ENCODE data around the gene ACVR2B. TPM values are rescaled to one million over a fixed set of nuclear protein-coding genes. Genes with fewer than 3 reads are reported as not detected.
A peak's percentile ranks its signal among the peaks of the same experiment; 100 is the strongest.

ACVR2B gene
- total RNA-seq, 1 donor from 2014 or later: 6.6 TPM

- peak; percentile 89 for ATAC-seq
- no peak overlapping the region for H3K4me3 ChIP-seq
- peak; percentile 87 for TF ChIP-seq CTCF (IDR thresholded peaks at IDR 0.05)
- DNase-seq: no peak
- H3K27ac ChIP-seq: no peak overlapping the region
- intact Hi-C loops (cut with DNase I): loop anchor here (5.0 kb wide), 1 partner anchor 132 kb away; the partner anchor contains the start of gene XYLB
- peaks cover 56% of the 10 kb centered on the region for H3K36me3 ChIP-seq
- H3K9me3 ChIP-seq: no peaks in the 10 kb centered on the region
- no peaks in the 10 kb centered on the region for H3K4me1 ChIP-seq
- H3K27me3 ChIP-seq: no peaks in the 10 kb centered on the region
Observed at GRCh38 chr3:38479431-38480092, 25.9 kb downstream of the ACVR2B start.

- no peak for DNase-seq
- Histone ChIP-seq H3K27ac (no peak overlapping the region), H3K27me3 (no peaks in the 10 kb centered on the region), H3K36me3 (peaks cover 61% of the 10 kb centered on the region), H3K4me3 (no peak overlapping the region), H3K9me3 (no peaks in the 10 kb centered on the region), H3K4me1 (no peaks in the 10 kb centered on the region)
- no peak for TF ChIP-seq CTCF (IDR thresholded peaks at IDR 0.05)
- intact Hi-C loops (cut with DNase I): no loop called here
- no peak for ATAC-seq
Observed at GRCh38 chr3:38480093-38480445, 26.4 kb downstream of the ACVR2B start.

GRCh38 chr3:38480930-38481329 lies 27.2 kb downstream of the ACVR2B start:
- H3K36me3 ChIP-seq: peaks cover 63% of the 10 kb centered on the region
- no peaks in the 10 kb centered on the region for H3K27me3 ChIP-seq

GRCh38 chr3:38482951-38483350 lies 29.3 kb downstream of the ACVR2B start:
- Histone ChIP-seq H3K4me3 (no peak overlapping the region), H3K9me3 (no peaks in the 10 kb centered on the region), H3K27me3 (no peaks in the 10 kb centered on the region), H3K4me1 (no peaks in the 10 kb centered on the region), H3K36me3 (peaks cover 63% of the 10 kb centered on the region), H3K27ac (no peak overlapping the region)
- DNase-seq (no peak), ATAC-seq (no peak)
- intact Hi-C loops (cut with DNase I): no loop called here
- TF ChIP-seq CTCF (IDR thresholded peaks at IDR 0.05): no peak

More at GRCh38 chr3:38480930-38481329, 27.2 kb downstream of the ACVR2B start:
- Histone ChIP-seq H3K27ac (no peak overlapping the region), H3K9me3 (no peaks in the 10 kb centered on the region), H3K4me3 (no peak overlapping the region), H3K4me1 (no peaks in the 10 kb centered on the region)
- DNase-seq: no peak
- TF ChIP-seq CTCF (IDR thresholded peaks at IDR 0.05): no peak
- no peak for ATAC-seq
- intact Hi-C loops (cut with DNase I): no loop called here

GRCh38 chr3:38487323-38487722 lies 33.6 kb downstream of the ACVR2B start:
- intact Hi-C loops (cut with DNase I): no loop called here
- H3K36me3 ChIP-seq: peaks cover 34% of the 10 kb centered on the region
- DNase-seq: no peak

More at GRCh38 chr3:38487323-38487722, 33.6 kb downstream of the ACVR2B start:
- Histone ChIP-seq H3K4me3 (no peak overlapping the region), H3K27ac (no peak overlapping the region), H3K27me3 (no peaks in the 10 kb centered on the region), H3K9me3 (no peaks in the 10 kb centered on the region), H3K4me1 (no peaks in the 10 kb centered on the region)
- TF ChIP-seq CTCF (IDR thresholded peaks at IDR 0.05): no peak
- ATAC-seq: no peak
